NCI-H2107 (cell line): ENCODE results near the gene MRPL1.
"Not testable (repeated sequence)": the region's sequence is repeated elsewhere in the genome, so short reads cannot be mapped to it uniquely, and the experiment has no call there.

ENCODE experiments used
- DNase-seq: peaks from one replicate; lab custom pipeline; 2025; lab: John Stamatoyannopoulos, UW

The MRPL1 gene

DNA sequence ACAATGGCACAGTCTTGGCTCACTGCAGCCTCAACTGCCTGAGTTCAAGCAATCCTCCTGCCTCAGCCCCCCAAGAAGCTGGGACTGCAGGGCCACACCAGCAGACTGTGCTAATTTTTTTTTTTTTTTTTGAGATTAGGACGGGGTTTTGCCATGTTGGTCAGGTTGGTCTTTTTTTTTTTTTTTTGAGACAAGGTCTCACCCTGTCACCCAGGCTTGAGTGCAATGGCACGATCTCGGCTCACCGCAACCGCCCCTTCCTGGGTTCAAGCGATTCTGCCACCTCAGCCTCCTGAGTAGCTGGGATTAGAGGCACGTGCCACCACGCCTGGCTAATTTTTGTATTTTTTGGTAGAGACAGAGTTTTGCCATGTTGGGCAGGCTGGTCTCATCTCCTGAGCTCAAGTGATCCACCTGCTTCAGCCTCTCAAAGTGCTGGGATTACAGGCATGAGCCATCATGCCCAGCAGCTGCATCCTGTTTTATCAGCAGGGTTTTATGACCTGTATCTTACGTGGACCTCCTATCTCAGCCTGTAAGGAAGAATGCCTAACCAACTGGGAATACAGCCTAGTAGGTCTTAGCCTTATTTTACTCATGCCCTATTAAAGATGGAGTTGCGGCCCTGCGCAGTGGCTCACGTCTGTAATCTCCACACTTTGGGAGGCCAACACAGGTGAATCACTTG, 13.2 kb upstream of the MRPL1 start:
- DNase-seq = no peak

GRCh38 chr4:77852892-77853495, 9.6 kb upstream of the MRPL1 start:
- no peak for DNase-seq

DNA sequence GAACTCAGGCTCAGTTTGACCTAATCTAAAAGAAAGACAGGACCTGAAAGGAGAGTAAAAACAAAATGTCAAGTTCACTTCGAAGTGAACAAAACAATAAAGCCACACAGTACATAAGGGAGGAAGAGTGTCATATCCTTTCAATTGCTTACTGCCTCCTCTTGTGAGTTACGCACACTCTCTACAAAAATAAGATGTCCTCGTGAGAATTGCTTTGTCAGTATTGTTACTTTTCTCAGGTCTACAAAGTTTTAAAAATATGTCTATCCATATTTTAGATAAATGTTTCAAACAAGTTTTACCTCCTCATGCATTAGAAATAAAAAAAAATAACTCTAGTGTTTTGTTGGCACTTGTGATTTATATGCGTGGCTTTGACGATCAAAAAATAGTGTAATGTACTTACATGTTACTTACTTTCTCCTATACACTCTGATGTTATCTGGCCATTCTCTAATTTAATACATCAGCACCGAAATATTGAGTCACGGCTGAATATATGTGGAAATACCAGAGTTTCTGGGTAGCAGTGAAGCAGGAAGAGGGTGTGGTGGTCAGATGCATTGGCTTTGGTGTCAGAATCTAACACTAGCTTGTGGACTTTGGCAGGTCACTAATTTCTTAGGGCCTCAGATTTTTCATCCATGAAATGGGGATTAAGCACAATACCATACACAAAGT, 8.1 kb upstream of the MRPL1 start:
- DNase-seq = no peak

- DNase-seq = no peak
Measured at GRCh38 chr4:77856152-77856551, 6.5 kb upstream of the MRPL1 start.

GRCh38 chr4:77859256-77859655, 3.4 kb upstream of the MRPL1 start:
- DNase-seq = no peak

DNA sequence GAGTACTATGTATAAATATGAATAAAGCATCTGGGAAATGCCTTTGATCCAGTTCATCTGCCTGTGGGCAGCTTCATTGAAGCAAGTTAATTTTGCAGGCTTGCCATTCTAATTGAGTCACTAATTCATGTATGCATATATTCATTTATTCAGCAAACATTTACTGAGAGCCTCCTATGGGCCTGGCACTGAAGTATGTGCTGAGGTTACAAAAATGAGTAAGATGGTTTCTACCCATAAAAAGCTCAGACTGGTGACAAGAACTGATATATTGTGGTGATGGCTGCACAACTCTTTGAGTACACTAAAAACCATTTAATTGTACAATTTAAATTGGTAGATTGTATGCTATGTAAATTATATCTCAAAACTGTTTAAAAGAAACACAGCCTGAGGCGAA, 1.1 kb upstream of the MRPL1 start:
- DNase-seq = no peak

GRCh38 chr4:77863341-77863740, 711 bp downstream of the MRPL1 start:
- not testable (repeated sequence) for DNase-seq

DNA sequence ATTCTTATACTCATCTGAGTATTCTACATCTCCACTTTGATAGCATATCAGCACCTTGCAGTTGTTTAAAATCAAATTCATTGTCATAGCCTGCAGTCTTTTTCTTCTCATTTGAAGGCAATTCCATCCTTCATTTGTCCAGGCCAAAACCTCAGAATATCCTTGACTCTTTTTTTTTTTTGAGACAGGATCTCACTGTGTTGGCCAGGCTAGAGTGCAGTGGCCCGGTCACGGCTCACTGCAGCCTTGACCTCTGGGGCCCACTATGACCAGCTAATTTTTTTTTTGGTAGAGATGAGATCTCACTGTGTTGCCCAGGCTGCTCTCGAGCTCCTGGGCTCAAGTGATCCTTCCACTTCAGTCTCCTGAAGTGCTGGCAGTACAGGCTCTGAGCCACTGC, 2.6 kb downstream of the MRPL1 start:
- no peak for DNase-seq

GRCh38 chr4:77872723-77873445, 10.3 kb downstream of the MRPL1 start:
- no peak for DNase-seq

- DNase-seq = no peak
Measured at GRCh38 chr4:77877167-77877566, 14.5 kb downstream of the MRPL1 start.

- no peak for DNase-seq
Measured at GRCh38 chr4:77877771-77878565, 15.3 kb downstream of the MRPL1 start.

DNA sequence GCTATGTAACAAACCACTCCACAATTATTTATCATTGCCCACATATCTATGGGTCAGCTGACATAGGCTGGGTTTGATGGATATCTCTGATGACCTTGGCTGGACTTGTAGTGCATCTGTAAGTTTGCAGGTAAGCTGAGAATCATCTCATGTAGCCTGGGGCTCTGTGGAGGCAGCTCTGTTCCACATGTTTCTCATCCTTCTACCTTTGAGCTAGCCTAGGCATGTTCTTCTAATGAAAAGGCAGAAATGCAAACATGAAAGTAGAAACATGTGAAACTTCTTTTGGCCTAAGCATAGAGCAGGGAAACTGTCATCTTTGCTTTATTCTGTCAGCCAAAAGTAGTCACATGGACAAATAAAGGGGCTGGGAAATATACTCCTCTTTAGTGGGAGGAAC, 18.2 kb downstream of the MRPL1 start:
- DNase-seq = no peak

- DNase-seq = no peak
Measured at GRCh38 chr4:77881460-77882295, 19.0 kb downstream of the MRPL1 start.

DNA sequence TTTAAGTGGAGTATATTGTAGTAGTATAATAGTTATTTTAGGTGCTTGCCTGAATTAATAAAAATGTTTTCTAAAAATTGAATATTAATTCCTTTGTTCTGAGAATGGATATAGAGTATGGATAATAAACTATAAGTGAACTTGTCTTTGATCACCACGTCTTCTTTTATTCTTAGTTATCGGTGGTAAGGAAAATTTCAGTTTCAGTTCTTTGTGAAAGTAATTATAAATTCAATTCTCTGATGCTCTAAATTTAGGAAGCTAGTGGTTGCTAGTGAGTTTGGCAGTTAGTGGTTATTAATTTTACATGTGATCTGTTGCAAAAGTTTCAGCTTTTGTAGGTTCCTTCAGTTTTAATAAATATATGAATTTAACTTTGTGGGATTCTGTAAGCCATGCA, 30.8 kb downstream of the MRPL1 start:
- DNase-seq = no peak

DNA sequence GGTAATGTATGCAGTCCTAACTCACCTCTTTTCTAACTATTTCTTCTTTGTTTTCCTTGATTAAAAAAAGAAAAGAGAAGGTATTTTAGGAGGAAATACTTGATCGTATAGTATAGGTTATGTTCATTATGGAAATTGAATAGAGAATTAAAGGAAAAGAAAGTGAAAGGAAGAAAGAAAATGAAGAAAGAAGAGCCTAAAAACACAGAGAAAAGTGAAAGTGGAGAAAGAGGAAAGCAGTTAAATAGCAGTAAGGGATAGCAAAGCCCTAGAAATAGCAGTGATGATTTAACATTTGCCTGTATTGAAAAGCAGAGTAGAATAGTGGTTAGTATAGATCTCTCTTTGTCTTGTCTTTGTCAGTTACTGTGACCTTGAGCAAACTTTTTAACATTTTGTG, 37.0 kb downstream of the MRPL1 start:
- no peak for DNase-seq

DNA sequence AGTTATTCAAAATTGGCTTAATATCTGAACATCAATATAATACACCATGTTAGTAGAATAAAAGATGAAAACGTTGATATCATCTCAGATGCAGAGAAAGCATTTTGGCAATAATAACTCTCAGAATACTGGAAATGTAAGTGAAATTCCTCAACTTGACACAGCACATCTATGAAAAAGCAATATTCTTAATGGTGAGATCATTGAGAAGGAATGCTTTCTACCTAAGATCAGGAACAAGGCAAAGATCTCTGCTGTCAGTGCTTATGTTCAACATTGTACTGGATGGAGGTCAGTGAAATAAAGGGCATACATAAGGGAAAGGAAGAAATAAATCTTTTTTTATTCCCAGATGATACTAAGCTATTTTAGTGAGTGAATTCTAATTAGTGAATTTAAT, 40.6 kb downstream of the MRPL1 start:
- no peak for DNase-seq

GRCh38 chr4:77905651-77906263, 43.1 kb downstream of the MRPL1 start:
- no peak for DNase-seq

DNA sequence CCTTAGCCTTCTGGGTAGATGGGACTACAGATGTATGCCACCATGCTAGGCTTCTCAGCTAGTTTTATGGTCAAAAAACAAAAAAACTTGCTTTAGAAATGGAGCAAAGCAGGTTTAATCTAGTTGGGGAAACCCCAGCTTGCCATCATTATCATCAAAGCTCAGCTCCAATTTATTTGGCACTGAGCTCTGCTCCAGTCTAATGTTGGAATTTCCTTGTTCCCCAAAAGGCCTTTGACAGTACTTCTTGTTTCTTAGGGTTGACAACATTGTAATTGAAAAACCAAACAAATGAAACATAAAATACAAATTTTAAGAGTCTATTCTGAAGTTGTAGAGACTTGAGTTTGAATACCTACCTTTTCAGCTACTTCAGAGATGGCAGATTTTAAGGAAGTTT, 48.0 kb downstream of the MRPL1 start:
- no peak for DNase-seq

GRCh38 chr4:77911091-77911490, 48.5 kb downstream of the MRPL1 start:
- no peak for DNase-seq

- DNase-seq = no peak
Measured at GRCh38 chr4:77911842-77912450, 49.3 kb downstream of the MRPL1 start.
